GM12878 (cell line): ENCODE data around the gene CAMKK2.

ENCODE experiments used
- CHD1 ChIP-seq: IDR thresholded peaks from 2 replicates; pipeline ENCODE4 v1.6.1; 2012; ENCODE audit warnings: low read depth, low read length, improper control_type of control experiment
- EGR1 ChIP-seq, 2 experiments: IDR thresholded peaks; 1 replicate in 1 of 2; 2 replicates in 1 of 2; pipeline ENCODE4 v1.6.1; 2011 to 2012; ENCODE audit warnings: low read depth in 2 of 2, low read length in 2 of 2, borderline replicate concordance in 1 of 2, mild to moderate bottlenecking in 1 of 2, moderate library complexity in 1 of 2
- ETV6 ChIP-seq, 2 experiments: fragments of 450-650 bp in 1 of 2; IDR thresholded peaks in 1 of 2; conservative IDR thresholded peaks in 1 of 2; 2 replicates each; pipeline ENCODE4 v1.6.1; 2014; ENCODE audit warnings: antibody characterized with exemption in 1 of 2, borderline replicate concordance in 1 of 2, low read depth in 1 of 2, mild to moderate bottlenecking in 1 of 2, moderate library complexity in 1 of 2
- NBN ChIP-seq: fragments of 450-650 bp; IDR thresholded peaks from 2 replicates; pipeline ENCODE4 v1.6.1; 2016
- POLR2A ChIP-seq: IDR thresholded peaks from 2 replicates; pipeline ENCODE4 v1.6.1; 2011; ENCODE audit warnings: low read depth, mild to moderate bottlenecking, low read length
- TARDBP ChIP-seq: IDR thresholded peaks from 2 replicates; pipeline ENCODE4 v1.6.1; 2016; ENCODE audit warnings: borderline replicate concordance

GRCh38 chr12:121203482-121203881 is 93.0 kb downstream of the CAMKK2 start:
- no peak for TF ChIP-seq NBN
- TF ChIP-seq ETV6 (conservative IDR thresholded peaks at IDR 0.05 in 1 of 2, IDR thresholded peaks at IDR 0.05 in 1 of 2; ENCODE audit: borderline replicate concordance in 1 of 2, low read depth in 1 of 2), result no peak
- TF ChIP-seq CHD1, result no peak
- no peak for TF ChIP-seq EGR1 (IDR thresholded peaks at IDR 0.05; ENCODE audit: borderline replicate concordance in 1 of 2, low read depth in 2 of 2, low read length in 2 of 2)
- TF ChIP-seq POLR2A, result no peak
- no peak for TF ChIP-seq TARDBP
